Progenitor cell of endocrine pancreas (in vitro differentiated cells): ENCODE measurements around the gene LEAP2. TPM values are rescaled to one million over a fixed set of nuclear protein-coding genes. Genes with fewer than 3 reads are reported as not detected.

Experiments used
- DNase-seq: peaks from one replicate; pipeline ENCODE4 v3.0.0; 2021; ENCODE audit warnings: low spot score; ENCODE audit not compliant: unreplicated experiment
- H3K27ac Mint-ChIP-seq: 2 replicates; pipeline ENCODE4 v1.8.0; 2021; ENCODE audit warnings: mild to moderate bottlenecking, moderate library complexity, mixed read lengths
- H3K27me3 Mint-ChIP-seq: 2 replicates; pipeline ENCODE4 v1.8.0; 2021; ENCODE audit warnings: mixed read lengths
- H3K36me3 Mint-ChIP-seq: 2 replicates; pipeline ENCODE4 v1.8.0; 2022; ENCODE audit warnings: mixed read lengths; ENCODE audit not compliant: insufficient read depth
- H3K4me1 Mint-ChIP-seq: 2 replicates; pipeline ENCODE4 v1.8.0; 2021; ENCODE audit warnings: low read depth, mixed read lengths
- H3K4me3 Mint-ChIP-seq: 2 replicates; pipeline ENCODE4 v1.8.0; 2021; ENCODE audit warnings: low read depth, mild to moderate bottlenecking, moderate library complexity, mixed read lengths
- H3K9me3 Mint-ChIP-seq: 2 replicates; pipeline ENCODE4 v1.8.0; 2021; ENCODE audit warnings: low read depth, mixed read lengths
- long read RNA-seq: library from polyadenylated mRNA; unstranded; transcript quantifications from one replicate; pipeline ENCODE4 v2.0.0, GENCODE V29; 2020
- total RNA-seq: library from RNA; stranded (reverse); gene quantifications from 2 replicates; pipeline ENCODE4 v1.2.1, GENCODE V29; 2021
- TF ChIP-seq, protein P1 (sequence below): fragments of 200-600 bp; sonication (generic); IDR thresholded peaks from one replicate; pipeline ENCODE4 v1.5.0; 2021; ENCODE audit warnings: antibody characterized with exemption, mild to moderate bottlenecking; ENCODE audit not compliant: unreplicated experiment

Gene LEAP2, protein sequence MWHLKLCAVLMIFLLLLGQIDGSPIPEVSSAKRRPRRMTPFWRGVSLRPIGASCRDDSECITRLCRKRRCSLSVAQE
- 1.7 and 2.0 TPM in 2 replicates for total RNA-seq
- long read RNA-seq, partial matches to known transcripts, result 0 of 4 reads
- long read RNA-seq, other reads (novel, unspliced or antisense), result 4 of 4 reads

DNA sequence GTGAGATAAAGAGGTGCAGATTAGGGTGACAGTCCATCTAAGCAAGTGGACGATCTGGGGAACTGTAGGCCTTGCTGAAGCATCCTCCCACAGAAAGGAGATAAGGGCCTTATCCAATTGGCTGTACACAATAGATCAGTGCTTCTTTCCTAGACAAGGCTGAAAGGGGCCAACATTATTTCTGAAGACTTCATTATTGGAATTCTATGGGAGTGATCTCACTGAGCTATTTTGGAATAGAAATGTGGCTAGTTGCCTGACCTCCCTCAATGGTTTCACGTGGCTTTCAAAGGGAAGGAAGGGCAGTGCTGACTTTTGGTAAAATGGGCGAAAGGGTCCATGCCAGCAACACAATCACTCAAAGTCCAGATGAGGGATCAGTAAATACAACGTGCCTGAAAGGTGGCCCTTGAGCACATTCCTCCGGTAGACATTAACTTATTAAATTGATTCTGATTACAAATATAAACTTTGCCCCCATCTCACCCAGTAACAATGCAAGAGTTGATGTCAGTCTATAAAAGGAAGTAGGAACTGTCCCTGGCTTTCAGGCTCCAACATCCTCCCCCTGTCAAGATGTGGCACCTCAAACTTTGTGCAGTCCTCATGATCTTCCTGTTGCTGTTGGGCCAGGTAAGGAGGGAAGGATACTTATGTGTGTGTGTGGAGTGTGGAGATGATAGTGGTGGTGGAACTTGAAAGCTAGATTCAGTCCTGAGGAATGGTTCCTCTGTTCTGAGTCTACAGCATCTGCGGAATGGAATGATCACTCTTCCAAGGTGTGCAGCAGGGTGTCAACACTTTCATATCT is at the start of gene LEAP2:
TSS of gene LEAP2 (plus strand) at position 550 of the 811 bp plus-strand sequence. CDS start at position 577, 27 bp downstream.
- peaks cover 28% of the 10 kb centered on the region for H3K36me3 Mint-ChIP-seq
- H3K27ac Mint-ChIP-seq, result peak within 1 kb of the TSS; percentile 73
- H3K4me3 Mint-ChIP-seq, result peak within 1 kb of the TSS; percentile 4

DNA sequence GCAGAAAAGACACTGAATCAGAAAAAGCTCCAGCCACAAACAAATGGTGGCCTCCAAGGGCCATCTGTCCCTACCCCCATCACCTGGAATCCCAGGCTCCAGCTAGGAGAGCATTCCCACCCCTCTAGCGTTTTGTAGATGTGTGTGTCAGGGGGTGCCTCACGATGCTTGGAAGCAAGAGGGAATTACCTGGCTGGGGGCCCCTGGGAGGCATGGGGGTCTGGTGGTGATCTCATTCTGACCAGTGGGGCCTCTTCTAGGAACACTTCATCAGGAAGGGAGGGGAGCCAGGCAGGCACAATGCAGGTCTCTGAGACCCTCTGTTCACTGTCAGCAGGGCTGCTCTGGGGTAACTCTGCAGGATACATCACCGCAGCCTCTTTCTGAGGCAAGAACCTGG is 49.0 kb upstream of the LEAP2 start:
- H3K4me1 Mint-ChIP-seq, result peaks cover 4% of the 10 kb centered on the region
- no peak overlapping the region for H3K27ac Mint-ChIP-seq
- no peak for DNase-seq
- no peaks in the 10 kb centered on the region for H3K36me3 Mint-ChIP-seq
- TF ChIP-seq, protein P1, sequence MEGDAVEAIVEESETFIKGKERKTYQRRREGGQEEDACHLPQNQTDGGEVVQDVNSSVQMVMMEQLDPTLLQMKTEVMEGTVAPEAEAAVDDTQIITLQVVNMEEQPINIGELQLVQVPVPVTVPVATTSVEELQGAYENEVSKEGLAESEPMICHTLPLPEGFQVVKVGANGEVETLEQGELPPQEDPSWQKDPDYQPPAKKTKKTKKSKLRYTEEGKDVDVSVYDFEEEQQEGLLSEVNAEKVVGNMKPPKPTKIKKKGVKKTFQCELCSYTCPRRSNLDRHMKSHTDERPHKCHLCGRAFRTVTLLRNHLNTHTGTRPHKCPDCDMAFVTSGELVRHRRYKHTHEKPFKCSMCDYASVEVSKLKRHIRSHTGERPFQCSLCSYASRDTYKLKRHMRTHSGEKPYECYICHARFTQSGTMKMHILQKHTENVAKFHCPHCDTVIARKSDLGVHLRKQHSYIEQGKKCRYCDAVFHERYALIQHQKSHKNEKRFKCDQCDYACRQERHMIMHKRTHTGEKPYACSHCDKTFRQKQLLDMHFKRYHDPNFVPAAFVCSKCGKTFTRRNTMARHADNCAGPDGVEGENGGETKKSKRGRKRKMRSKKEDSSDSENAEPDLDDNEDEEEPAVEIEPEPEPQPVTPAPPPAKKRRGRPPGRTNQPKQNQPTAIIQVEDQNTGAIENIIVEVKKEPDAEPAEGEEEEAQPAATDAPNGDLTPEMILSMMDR, result no peak
- no peak overlapping the region for H3K4me3 Mint-ChIP-seq
- peaks cover 38% of the 10 kb centered on the region for H3K27me3 Mint-ChIP-seq
- H3K9me3 Mint-ChIP-seq, result no peaks in the 10 kb centered on the region

More for the DNA sequence above, at the start of gene LEAP2:
- peaks cover 3% of the 10 kb centered on the region for H3K9me3 Mint-ChIP-seq
- DNase-seq, result no peak
- H3K27me3 Mint-ChIP-seq, result no peaks in the 10 kb centered on the region
- peaks cover 38% of the 10 kb centered on the region for H3K4me1 Mint-ChIP-seq
- TF ChIP-seq, protein P1, result no peak

DNA sequence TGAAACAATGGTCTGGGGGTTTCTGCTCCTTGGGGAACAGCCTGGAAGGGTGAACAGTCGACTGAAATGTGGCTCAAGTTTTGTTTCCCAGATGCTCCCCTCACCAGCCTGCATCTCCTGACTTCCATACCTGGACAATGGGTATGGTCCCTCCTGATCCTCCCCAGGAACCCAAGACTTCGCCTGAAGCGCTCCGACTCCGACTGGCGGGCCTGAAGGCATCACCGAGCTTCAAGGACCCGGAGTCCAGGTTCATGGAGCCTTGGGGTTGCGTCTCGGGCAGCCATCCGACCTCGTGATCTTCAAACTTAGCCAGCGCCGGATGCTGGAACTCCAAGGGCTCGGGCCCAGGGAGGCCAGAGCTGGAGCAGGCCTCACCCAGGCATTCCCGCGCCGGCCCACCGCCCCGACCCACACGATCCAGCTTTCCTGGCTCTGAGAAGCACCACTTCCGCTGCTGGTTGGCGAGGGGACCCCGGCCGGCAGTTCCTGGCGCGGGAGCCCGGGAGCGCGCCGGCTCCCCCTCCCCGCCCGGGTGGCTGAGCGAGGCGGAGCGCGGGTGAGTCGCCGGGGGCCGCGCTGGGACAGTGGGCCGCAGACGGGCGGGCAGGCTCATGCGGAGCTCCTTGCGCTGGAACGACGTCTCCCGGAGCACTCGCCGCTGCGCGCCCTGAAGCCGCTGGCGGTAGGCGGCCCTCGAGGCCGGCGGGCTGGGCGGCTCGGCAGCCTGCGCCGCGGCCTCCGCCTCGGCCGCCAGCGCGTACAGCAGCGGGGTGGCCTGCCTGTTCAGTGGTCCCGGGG is 48.2 kb upstream of the LEAP2 start:
- no peak overlapping the region for H3K4me3 Mint-ChIP-seq
- no peak for DNase-seq
- H3K36me3 Mint-ChIP-seq, result no peaks in the 10 kb centered on the region
- TF ChIP-seq, protein P1, result no peak
- H3K9me3 Mint-ChIP-seq, result no peaks in the 10 kb centered on the region
- H3K4me1 Mint-ChIP-seq, result peaks cover 5% of the 10 kb centered on the region
- no peak overlapping the region for H3K27ac Mint-ChIP-seq
- peaks cover 38% of the 10 kb centered on the region for H3K27me3 Mint-ChIP-seq

DNA sequence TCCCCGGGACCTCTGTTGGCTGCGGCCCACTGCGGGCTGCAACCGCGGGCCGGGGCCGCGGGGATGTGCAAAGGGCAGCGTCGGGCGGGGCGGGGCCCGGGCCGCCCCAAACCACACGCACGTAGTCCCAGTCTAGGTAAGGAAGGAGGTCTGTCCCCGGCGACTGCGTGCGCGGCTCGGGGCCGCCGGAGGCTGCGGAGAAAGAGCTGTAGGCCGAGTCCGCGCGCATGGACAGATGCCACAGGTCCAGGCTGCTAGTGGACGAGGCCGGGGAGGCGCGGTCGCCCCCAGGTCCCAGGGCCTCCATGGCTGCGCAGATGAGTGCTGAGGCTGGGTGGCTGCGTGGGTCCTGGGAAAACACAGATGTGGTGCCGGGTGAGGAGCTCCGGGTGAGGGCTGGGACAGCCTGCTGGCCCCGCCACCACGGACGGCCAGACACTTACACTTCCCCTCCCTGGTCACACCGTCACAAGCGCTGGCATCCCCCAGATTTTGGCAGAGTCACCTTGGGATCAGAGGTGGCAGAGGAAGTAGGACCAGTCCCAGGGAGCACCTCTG is 47.6 kb upstream of the LEAP2 start:
- Mint-ChIP-seq H3K4me1 (peaks cover 5% of the 10 kb centered on the region), H3K27ac (no peak overlapping the region), H3K4me3 (peak overlapping the region; percentile 19), H3K27me3 (peaks cover 36% of the 10 kb centered on the region), H3K9me3 (no peaks in the 10 kb centered on the region), H3K36me3 (no peaks in the 10 kb centered on the region)
- TF ChIP-seq, protein P1, result no peak
- no peak for DNase-seq
